HG03095 (cell line): ENCODE measurements around the gene SKIC8.

Experiments used
- ATAC-seq: cut with Tn5 transposase; IDR thresholded peaks from one replicate; pipeline ENCODE4 v1.9.1; 2021; ENCODE audit warnings: moderate library complexity; ENCODE audit not compliant: unreplicated experiment

SKIC8 gene

DNA sequence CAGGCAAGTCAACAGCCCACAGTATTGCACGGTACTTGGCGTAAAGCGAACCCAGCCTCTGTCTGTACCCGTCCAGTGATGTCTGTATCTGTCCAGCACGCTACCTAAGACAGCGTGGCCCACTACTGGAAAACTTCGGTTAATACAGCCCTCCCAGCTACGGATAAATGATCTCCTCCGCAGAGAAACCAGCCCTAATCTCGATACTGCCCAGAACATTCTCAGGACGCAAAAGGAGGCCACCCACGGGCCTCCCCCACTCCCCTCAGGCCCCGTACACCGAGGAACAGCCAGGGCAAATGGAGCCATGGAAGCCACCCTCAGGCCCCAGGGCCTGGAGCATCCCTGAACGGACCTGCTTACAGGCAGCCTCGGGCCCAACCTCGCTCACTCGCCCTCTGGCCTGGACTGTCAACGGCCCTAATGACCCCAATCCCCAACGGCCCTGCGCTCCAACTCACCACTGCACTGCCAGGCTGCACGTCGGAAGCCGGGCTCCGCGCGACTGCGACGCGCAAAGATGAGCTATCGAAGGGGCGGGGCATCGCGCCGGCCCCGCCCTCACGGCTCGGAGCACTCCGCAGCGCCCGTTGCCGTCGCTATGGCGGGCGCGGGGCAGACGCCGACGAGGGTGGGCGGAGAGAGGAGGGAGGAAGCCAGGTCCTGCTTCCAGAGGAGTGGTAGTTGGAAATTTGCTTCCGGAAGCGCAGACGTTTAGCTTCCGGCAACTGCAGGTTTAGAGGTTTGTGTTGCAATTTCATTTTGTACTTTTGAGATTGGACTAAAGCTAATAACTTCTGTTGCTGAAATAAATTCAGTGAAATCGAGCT is at the start of gene SKIC8:
Gene SKIC8 (minus strand): TSS at position 509 of the 830 bp plus-strand sequence. CDS start 3,923 bp downstream, outside the sequence.
- peak; percentile 79 for ATAC-seq

DNA sequence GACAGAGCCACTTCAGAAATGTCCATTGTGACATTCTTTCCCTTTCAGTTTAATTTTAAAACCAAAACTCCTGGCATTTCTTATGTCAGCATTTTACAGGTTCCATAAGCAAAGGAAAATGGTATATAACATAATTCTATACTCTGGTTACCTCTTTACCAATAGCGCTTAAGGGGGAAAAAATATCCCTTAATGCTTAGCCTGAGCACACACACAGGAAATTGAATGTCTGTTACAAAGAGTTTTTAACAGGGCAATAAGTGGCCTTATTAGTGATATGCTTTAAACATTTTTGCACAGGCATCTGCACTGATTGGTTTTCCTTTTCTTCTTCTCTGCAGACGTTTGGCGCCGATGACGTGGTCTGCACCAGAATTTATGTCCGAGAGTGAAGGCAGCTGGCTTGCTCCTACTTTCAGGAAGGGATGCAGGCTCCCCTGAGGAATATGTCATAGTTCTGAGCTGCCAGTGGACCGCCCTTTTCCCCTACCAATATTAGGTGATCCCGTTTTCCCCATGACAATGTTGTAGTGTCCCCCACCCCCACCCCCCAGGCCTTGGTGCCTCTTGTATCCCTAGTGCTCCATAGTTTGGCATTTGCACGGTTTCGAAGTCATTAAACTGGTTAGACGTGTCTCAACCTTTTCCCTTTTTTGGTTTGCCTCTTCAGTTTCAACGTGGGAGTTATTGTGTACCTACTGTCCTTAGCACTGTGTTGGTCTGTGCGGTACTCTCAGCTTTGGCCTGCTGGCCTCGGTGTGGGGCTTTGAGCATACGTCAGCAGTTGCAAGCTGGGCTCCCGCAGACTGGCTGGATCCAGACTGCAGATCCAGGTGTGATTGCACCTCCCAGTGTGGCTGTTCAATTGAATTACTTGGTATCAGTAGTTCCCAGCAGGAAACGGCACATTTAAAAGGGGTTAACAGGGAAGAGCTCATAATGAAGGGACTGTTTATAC is 48.5 kb upstream of the SKIC8 start:
- no peak for ATAC-seq

GRCh38 chr15:78345396-78346125 is 46.2 kb upstream of the SKIC8 start:
- ATAC-seq = no peak

DNA sequence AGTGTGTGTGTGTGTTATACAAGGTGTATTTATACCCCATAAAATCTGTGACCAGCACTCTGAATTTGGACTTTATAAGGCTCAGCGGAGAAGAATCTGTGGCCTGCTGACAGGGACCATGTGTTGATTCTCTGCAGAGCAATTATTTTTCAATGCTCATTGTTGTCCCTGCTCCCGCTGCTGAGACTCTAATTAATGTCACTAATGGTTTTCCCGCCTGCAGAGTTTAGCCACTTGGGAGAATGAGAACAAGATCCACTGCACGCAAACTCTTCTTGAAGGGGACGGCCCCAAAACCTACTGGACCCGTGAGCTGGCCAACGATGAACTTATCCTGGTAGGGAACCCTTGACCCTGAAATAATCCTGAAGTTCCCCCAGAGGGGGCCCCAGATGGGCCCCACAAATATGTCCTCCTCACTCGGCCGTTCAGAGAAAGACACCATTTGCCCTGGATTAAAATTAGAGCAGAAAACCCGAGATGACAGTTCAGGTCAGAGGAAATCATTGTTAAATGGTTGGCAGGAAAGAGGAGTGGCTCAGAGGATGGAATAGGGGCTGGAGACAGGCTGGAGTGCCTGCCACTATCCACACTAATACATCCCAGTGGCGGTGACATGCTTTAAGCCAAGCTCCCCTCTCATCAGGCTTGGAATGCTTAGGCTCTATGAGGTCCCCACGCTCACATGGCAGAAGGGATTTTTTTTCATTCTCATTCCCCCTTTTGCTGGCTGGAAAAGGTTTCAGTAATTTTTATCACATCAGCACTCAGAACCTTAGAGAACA is 44.1 kb upstream of the SKIC8 start:
- ATAC-seq = no peak

GRCh38 chr15:78342021-78342420 is 42.6 kb upstream of the SKIC8 start:
- no peak for ATAC-seq

DNA sequence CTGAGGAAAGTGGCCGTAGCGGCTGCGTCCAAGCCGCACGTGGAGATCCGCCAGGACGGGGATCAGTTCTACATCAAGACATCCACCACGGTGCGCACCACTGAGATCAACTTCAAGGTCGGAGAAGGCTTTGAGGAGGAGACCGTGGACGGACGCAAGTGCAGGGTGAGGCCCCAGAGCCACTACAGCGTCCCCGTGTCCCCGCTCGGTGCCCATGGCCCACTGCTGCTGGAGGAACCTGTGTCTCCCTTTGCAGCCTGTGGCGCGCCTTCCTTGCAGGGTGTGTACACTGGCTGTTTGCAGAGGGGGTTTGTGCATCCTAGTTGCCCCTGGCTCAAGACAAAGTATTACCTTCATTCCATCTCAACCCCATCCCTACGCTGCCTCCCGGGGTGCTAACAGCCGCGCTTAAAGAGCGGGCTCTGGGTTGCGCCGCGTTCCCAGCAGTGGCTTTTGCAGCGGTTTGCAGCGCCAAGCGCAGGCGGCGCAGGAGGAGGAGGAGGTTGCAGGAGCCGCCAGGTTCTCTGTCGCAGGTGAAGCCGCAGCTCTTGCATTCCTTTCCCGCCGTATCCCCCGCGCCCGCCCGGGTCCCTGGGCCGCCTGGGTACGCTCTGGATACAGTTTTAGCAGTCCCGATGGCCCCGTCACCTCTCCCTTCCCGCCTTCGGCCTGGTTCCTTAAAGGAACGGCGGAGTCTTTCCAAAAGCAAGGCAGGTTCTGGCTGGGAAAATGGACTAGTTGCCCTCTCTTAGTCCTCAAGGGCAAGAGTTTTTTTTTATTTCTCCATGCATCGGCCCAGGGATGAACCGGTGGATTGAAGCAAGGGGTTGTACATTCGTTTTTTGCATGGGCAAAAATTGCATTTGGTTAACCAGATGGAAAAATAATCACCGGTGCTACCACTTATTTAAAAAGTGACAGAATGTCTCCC is 41.9 kb upstream of the SKIC8 start:
- ATAC-seq = no peak

GRCh38 chr15:78340231-78341056 is 41.0 kb upstream of the SKIC8 start, which contains the start of gene CRABP1:
Gene CRABP1 (plus strand): TSS chr15:78340353. CDS start chr15:78340429, 76 bp downstream.
- no peak for ATAC-seq

DNA sequence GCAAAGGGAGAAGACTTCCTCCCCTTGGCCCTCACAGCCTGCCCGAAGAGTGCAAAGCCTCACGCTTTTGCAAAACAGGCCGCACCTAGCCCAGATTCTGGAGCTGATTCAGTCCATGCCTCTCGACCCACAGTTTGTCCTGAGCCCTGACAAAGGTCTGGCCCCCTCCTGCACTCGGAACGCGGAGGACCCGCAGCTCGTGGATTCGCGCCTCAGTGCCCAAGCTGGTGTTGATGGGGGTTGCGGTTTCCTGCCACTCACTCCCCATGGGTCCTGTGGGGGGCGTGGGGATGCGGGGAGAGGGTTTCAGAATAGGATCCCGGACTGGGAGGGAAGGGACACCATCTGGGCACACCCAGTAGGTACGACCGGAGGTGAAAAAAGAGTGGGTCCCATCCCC is 40.1 kb upstream of the SKIC8 start:
- no peak for ATAC-seq

DNA sequence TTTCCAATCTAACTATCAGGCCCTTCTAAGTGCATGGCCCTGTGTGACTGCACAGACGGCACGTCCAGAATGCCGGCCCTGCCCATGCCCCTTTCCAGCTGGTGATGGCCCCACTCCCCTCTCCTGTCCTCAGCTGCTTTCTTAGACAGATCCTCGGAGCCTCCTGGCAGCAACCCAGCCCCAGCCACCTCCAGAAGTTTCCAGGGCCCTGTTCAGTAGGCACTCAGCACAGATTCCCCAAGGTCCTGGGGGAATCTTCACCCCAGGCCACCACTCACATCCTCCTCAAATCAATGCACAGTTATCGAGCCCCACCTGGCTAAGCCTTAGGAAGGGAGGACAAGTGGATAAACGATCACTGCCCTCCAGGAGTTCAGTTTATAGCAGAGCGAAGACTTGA is 39.4 kb upstream of the SKIC8 start:
- no peak for ATAC-seq

DNA sequence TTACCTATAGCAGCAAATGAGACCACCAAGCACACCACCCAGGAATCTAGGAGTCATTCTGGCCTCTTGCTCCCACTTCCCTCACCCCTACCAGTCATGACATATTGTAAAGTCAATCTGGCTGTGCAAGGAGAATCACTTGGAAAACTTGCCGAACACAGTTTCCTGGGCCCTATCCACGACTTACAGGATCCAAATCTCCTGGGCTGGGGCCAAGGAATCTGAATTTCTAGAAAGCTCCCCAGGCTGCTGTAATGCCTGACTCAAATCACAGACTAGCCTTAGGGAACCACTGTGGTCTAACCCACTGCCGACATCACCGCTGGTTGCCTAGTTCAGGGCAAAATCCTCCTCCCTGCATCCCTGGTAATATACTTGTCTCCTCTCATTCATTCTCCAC is 36.6 kb upstream of the SKIC8 start:
- no peak for ATAC-seq

DNA sequence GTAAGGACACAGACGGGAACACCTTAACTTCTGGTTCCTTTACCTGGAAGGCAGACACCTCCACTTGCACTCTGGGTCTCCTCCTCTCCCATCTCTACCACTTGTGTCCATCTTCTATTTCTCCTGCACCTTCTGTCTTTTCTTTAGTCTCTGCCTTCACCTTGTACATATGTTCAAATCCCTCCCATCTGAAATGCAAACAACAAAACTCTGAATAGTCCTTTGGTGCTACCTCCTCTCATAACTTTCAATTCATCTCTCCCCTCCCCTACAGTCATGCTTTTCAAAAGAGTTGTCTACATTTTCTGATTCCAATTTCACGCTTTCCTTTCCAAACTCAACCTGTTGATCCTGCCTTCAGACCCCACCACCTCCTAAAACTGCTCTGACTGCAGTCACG is 35.4 kb upstream of the SKIC8 start:
- ATAC-seq = no peak

- no peak for ATAC-seq
These were observed 30.2 kb upstream of the SKIC8 start for GRCh38 chr15:78329625-78330024.

- no peak for ATAC-seq
These were observed 28.1 kb upstream of the SKIC8 start for GRCh38 chr15:78327466-78327865.

- no peak for ATAC-seq
These were observed 25.9 kb upstream of the SKIC8 start for GRCh38 chr15:78325092-78325843.

DNA sequence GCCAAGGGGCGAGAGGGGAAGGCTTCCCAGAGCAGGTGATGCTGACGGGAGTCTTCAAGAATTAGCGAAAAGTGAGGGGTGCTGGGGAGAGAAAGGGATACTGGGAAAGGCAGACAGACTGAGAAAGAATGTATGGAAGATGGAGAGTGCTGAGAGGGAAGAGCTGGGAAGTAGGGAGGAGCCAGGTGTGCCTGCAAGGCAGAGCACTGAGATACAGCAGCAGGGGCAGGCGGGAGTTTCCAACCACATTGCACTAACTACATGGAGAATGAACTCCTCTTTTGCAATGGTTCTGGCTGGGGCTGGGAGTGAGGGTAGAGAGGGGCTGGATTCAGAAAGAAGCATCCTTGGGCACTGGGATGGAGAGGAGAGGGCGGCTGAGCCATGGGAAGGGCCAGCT is 24.7 kb upstream of the SKIC8 start:
- ATAC-seq = no peak

DNA sequence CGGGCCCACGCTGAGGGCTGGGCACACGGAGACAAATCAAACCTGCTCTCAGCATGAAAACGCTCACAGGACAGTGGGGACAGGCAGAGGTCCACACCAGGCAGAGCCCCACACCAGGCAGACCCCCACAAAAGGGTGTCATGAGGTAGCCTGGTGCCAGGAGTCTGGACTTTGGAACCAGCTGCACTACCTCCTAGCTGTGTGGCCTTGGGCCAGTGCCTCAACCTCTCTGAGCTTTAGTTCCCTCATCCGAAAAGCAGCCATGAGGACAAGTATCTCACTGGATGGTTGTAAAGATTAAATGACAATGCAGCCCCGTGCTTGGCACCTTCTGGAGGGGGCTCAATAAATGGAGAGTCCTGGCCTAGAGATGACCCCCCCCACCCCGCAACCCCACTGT is 24.3 kb upstream of the SKIC8 start:
- ATAC-seq = no peak

DNA sequence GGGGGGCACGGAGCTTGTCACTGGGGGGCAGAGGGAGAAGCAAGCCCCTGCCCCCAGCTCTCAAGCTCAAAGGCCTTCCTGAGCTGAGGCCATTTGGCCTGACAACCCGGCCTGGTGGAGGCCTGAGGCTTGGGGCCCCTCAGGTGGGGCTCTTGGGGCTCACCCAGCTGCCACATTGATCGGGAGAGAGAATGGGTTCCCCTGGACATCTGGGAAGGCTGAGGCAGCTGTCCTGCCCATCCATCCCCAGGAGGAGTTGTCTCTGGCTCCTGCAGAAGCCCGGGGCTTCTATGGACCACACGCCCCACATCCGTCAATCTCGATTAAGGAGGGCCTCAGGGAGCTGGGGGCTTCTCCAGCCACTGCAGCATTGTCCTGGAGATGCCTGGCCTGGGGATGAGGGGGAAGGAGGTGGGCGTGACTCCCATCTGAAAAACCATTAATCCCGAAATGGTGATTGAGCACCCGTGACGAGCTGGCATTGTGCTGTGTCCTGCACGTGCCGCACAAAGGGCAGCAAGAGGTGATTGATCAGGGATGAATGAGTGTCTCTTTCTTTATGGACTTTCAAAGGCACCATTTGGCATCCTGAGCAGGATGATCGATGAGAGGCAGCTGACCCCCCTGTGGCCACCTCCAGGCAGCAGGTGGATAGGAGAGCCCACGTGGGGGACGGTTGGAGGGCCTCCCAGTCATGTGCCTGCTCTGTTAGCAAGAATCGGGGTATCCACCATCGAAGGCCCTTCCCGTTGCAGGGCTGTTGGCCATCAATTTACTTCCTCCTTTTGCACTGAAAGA is 23.5 kb upstream of the SKIC8 start:
- ATAC-seq = no peak
